ENCODE measurements around the gene GATAD2A. TPM values are rescaled to one million over a fixed set of nuclear protein-coding genes. Genes with fewer than 3 reads are reported as not detected.

Gene GATAD2A
- total RNA-seq, 1 experiment from 2014 or later: 189 TPM

DNA sequence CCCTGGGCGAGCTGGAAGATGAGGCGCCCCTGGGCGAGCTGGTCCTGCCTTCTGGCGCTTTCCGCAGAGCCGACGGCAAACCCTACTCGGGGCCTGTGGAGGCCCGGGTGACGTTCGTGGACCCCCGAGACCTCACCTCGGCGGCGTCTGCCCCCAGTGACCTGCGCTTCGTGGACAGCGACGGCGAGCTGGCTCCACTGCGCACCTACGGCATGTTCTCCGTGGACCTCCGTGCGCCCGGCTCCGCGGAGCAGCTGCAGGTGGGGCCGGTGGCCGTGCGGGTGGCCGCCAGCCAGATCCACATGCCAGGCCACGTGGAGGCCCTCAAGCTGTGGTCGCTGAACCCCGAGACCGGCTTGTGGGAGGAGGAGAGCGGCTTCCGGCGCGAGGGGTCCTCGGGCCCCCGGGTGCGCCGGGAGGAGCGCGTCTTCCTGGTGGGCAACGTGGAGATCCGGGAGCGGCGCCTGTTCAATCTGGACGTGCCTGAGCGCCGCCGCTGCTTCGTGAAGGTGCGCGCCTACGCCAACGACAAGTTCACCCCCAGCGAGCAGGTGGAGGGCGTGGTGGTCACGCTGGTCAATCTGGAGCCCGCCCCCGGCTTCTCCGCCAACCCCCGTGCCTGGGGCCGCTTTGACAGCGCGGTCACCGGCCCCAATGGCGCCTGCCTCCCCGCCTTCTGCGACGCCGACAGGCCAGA lies 138.9 kb downstream of the GATAD2A start:
- Histone ChIP-seq H4K8ac (replicated peaks; ENCODE audit: insufficient read length, low read depth, low read length) (no peak overlapping the region), H3K4ac (ENCODE audit: low read depth, low read length) (no peak overlapping the region), H3K23ac (ENCODE audit: insufficient read length, low read depth, low read length) (no peak overlapping the region), H3K4me2 (ENCODE audit: insufficient read depth, insufficient read length, low read length) (no peak overlapping the region), H3K27ac (ENCODE audit: insufficient read length, low read depth, low read length) (no peak overlapping the region), H3K9me3 (ENCODE audit: control insufficient read depth, low read depth, low read length) (no peaks in the 10 kb centered on the region), H3K9ac (ENCODE audit: extremely low read depth, insufficient read length, low read length) (no peak overlapping the region), H2AFZ (ENCODE audit: low read length) (no peak overlapping the region), H2BK5ac (ENCODE audit: insufficient read length, low read length) (no peak overlapping the region), H3K23me2 (ENCODE audit: insufficient read length, low read depth, low read length, poor library complexity, severe bottlenecking) (peaks cover 5% of the 10 kb centered on the region), H3K79me2 (ENCODE audit: insufficient read depth, low read length) (no peaks in the 10 kb centered on the region), H2BK12ac (ENCODE audit: insufficient read length, low read depth, low read length) (no peak overlapping the region), H3K4me1 (ENCODE audit: insufficient read depth, low read length) (no peaks in the 10 kb centered on the region), H4K20me1 (ENCODE audit: control insufficient read depth, insufficient read depth, insufficient read length) (no peaks in the 10 kb centered on the region), H2BK15ac (ENCODE audit: low read depth, low read length) (no peak overlapping the region), H3K14ac (ENCODE audit: insufficient read depth, low read length) (no peak overlapping the region), H3K79me1 (ENCODE audit: insufficient read depth, low read depth, low read length, poor library complexity, severe bottlenecking) (no peaks in the 10 kb centered on the region), H2BK20ac (ENCODE audit: low read depth, low read length, poor library complexity, severe bottlenecking) (no peak overlapping the region), H3K18ac (ENCODE audit: insufficient read length, low read depth, low read length) (no peak overlapping the region), H4K91ac (ENCODE audit: insufficient read length, low read depth, low read length) (no peak overlapping the region), H4K5ac (ENCODE audit: insufficient read length, low read depth, low read length) (no peak overlapping the region), H3K56ac (ENCODE audit: insufficient read length, low read depth, low read length) (no peak overlapping the region), H3K27me3 (ENCODE audit: insufficient read depth, low read length) (no peaks in the 10 kb centered on the region; the same call in 1 of the 2 replicates), H3T11ph (ENCODE audit: low read length) (no peak overlapping the region), H2AK5ac (ENCODE audit: insufficient read length, low read length) (no peak overlapping the region), H2BK120ac (ENCODE audit: low read depth, low read length, poor library complexity, severe bottlenecking) (no peak overlapping the region)
- Mint-ChIP-seq H3K27me3 (ENCODE audit: low read depth) (peaks cover 11% of the 10 kb centered on the region), H3K27ac (no peak overlapping the region), H3K36me3 (ENCODE audit: insufficient read depth in 1 of 3, low read depth in 3 of 3) (peaks cover 2 to 4% (median 2%) of the 10 kb centered on the region in 3 experiments; a peak in 4 of 7 replicates), H3K4me1 (peaks cover 2 to 12% of the 10 kb centered on the region in 2 experiments; a peak in 2 of 4 replicates), H3K4me3 (no peak overlapping the region), H3K9me3 (no peaks in the 10 kb centered on the region)
- TF ChIP-seq, protein P1, sequence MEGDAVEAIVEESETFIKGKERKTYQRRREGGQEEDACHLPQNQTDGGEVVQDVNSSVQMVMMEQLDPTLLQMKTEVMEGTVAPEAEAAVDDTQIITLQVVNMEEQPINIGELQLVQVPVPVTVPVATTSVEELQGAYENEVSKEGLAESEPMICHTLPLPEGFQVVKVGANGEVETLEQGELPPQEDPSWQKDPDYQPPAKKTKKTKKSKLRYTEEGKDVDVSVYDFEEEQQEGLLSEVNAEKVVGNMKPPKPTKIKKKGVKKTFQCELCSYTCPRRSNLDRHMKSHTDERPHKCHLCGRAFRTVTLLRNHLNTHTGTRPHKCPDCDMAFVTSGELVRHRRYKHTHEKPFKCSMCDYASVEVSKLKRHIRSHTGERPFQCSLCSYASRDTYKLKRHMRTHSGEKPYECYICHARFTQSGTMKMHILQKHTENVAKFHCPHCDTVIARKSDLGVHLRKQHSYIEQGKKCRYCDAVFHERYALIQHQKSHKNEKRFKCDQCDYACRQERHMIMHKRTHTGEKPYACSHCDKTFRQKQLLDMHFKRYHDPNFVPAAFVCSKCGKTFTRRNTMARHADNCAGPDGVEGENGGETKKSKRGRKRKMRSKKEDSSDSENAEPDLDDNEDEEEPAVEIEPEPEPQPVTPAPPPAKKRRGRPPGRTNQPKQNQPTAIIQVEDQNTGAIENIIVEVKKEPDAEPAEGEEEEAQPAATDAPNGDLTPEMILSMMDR (conservative IDR thresholded peaks at IDR 0.05): no peak
- WGBS (ENCODE audit: extremely low coverage, insufficient read length, low lambda C conversion rate): no CpG with 5 or more reads among the region's 75 CpGs
- peak; percentile 38 for DNase-seq
